ENCODE results near the gene LMOD1. TPM values are rescaled to one million over a fixed set of nuclear protein-coding genes. Genes with fewer than 3 reads are reported as not detected.

LMOD1 gene
- total and polyA plus RNA-seq, 2 of the 8 experiments (the other 6 are each of a cell fraction or from before 2014, with no cell fraction given) = 0.77 to 1.4 TPM

- Histone ChIP-seq H2BK5ac (ENCODE audit: low read depth, low read length) (no peak overlapping the region), H3K18ac (ENCODE audit: extremely low read depth, low read length) (no peak overlapping the region), H3K4me1 (replicated peaks in 1 of 4; ENCODE audit: control insufficient read depth in 3 of 4, insufficient read depth in 4 of 4, low read length in 3 of 4) (peaks cover 0 to 4% (median 2%) of the 10 kb centered on the region in 4 experiments; a peak in 5 of 7 replicates), H2BK15ac (ENCODE audit: low read length) (no peak overlapping the region), H2AFZ (ENCODE audit: low read length) (no peak overlapping the region), H2AK5ac (ENCODE audit: low read depth, low read length) (no peak overlapping the region), H3K14ac (ENCODE audit: insufficient read length) (no peak overlapping the region), H2BK120ac (replicated peaks; ENCODE audit: low read depth, low read length) (no peak overlapping the region), H3K79me2 (ENCODE audit: control insufficient read depth in 1 of 2, insufficient read depth in 2 of 2, low read length in 2 of 2) (peaks cover 3 to 38% of the 10 kb centered on the region in 2 experiments; a peak in 3 of 4 replicates), H3K36me3 (ENCODE audit: control insufficient read depth in 2 of 4, insufficient read depth in 4 of 4, low read length in 3 of 4) (peaks cover 0 to 7% (median 4%) of the 10 kb centered on the region in 4 experiments; a peak in 5 of 8 replicates), H3K56ac (replicated peaks; ENCODE audit: insufficient read length, low read depth, low read length) (no peak overlapping the region), H4K91ac (replicated peaks; ENCODE audit: insufficient read length, low read length) (no peak overlapping the region), H2BK20ac (ENCODE audit: low read length) (no peak overlapping the region), H3K4me3 (ENCODE audit: extremely low read depth in 1 of 4, insufficient read depth in 2 of 4, low read depth in 3 of 4, low read length in 4 of 4) (0 out of 8 replicates have a peak overlapping the region, but pooled peaks of 1 of the 4 experiments have one; percentile 82), H3K4me2 (ENCODE audit: insufficient read depth in 1 of 2, low read depth in 2 of 2, low read length in 2 of 2) (peak overlapping the region in 1 of 2 experiments; percentile 86; a peak in 2 of 4 replicates), H3K4ac (replicated peaks; ENCODE audit: insufficient read length, low read depth, low read length) (no peak overlapping the region), H3K23me2 (ENCODE audit: low read depth, low read length) (peaks cover 6% of the 10 kb centered on the region), H4K8ac (ENCODE audit: extremely low read depth, insufficient read depth, low read length) (no peak overlapping the region), H3K79me1 (ENCODE audit: low read depth, low read length) (peaks cover 2% of the 10 kb centered on the region; the same call in 1 of the 2 replicates), H3K9me3 (ENCODE audit: insufficient read depth in 2 of 2, low read depth in 1 of 2, low read length in 1 of 2) (no peaks in the 10 kb centered on the region), H3K27me3 (replicated peaks in 1 of 4; ENCODE audit: control insufficient read depth in 3 of 4, extremely low read depth in 1 of 4, insufficient read depth in 3 of 4, low read length in 3 of 4) (peaks cover 0 to 3% (median 0%) of the 10 kb centered on the region in 4 experiments; a peak in 1 of 7 replicates), H3K27ac (ENCODE audit: low read depth, low read length) (no peak overlapping the region), H3K9ac (replicated peaks in 1 of 4; ENCODE audit: extremely low read depth in 1 of 4, low read depth in 3 of 4, low read length in 3 of 4) (no peak overlapping the region), H4K5ac (ENCODE audit: insufficient read length, low read depth, low read length) (no peak overlapping the region), H4K20me1 (replicated peaks in 1 of 2; ENCODE audit: control insufficient read depth in 1 of 2, insufficient read depth in 2 of 2, low read length in 2 of 2) (peaks cover 0 to 2% of the 10 kb centered on the region in 2 experiments), H2BK12ac (ENCODE audit: low read depth, low read length) (no peak overlapping the region), H3K23ac (ENCODE audit: insufficient read length) (no peak overlapping the region)
- CTCF ChIA-PET (ENCODE audit: partially characterized antibody) = interaction anchor here (1.2 to 7.3 kb wide), 7 partner anchors 14 to 472 kb away, joined by 3 to 52 read pairs (median 5); no protein-coding TSS in a partner anchor
- POLR2A ChIA-PET (ENCODE audit: partially characterized antibody) = interaction anchor here (1.5 to 2.4 kb wide), 2 partner anchors 26 to 89 kb away, joined by 3 to 9 read pairs; partner anchors contain the start of gene ELF3
- TF ChIP-seq BACH1 (IDR thresholded peaks at IDR 0.05; ENCODE audit: low read length) (no peak), MAFK (IDR thresholded peaks at IDR 0.05; ENCODE audit: low read depth, low read length) (peak; percentile 75)
- DNase-seq (ENCODE audit: low read depth in 1 of 2, low spot score in 2 of 2) = no peak
- no peak for FAIRE-seq
- WGBS, 2 experiments (ENCODE audit: extremely low coverage in 1 of 2, insufficient coverage in 1 of 2, insufficient read length in 1 of 2, insufficient replicate concordance in 2 of 2, low coverage in 1 of 2, low lambda C conversion rate in 2 of 2, missing lambda C conversion rate in 1 of 2) = 79% methylated on average over 3 of the region's 3 CpGs; no CpG with 5 or more reads in 1 of the 2 experiments
Observed at GRCh38 chr1:201984446-201984845, 38.1 kb upstream of the LMOD1 start.
